Measurements from ENCODE around the gene TRIM65.
"Not testable (repeated sequence)": the region's sequence is repeated elsewhere in the genome, so short reads cannot be mapped to it uniquely, and the experiment has no call there.

DNA sequence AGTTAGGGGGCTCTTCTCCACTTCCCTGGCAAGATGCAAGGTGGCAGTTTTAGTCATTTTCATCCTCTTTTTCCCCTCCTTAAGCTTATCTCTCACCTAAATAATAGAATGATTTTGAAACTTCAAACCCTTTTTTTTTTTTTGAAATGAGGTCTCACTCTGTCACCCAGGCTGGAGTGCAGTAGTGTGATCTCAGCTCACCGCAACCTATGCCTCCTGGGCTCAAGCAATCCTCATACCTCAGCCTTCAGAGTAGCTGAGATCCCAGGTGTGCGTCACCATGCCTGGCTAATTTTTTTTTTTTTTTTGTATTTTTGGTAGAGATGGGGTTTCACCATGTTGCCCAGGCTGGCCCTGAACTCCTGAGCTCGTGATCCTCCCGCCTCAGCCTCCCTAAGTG, 31.9 kb downstream of the TRIM65 start:
- TF ChIP-seq, protein P1, sequence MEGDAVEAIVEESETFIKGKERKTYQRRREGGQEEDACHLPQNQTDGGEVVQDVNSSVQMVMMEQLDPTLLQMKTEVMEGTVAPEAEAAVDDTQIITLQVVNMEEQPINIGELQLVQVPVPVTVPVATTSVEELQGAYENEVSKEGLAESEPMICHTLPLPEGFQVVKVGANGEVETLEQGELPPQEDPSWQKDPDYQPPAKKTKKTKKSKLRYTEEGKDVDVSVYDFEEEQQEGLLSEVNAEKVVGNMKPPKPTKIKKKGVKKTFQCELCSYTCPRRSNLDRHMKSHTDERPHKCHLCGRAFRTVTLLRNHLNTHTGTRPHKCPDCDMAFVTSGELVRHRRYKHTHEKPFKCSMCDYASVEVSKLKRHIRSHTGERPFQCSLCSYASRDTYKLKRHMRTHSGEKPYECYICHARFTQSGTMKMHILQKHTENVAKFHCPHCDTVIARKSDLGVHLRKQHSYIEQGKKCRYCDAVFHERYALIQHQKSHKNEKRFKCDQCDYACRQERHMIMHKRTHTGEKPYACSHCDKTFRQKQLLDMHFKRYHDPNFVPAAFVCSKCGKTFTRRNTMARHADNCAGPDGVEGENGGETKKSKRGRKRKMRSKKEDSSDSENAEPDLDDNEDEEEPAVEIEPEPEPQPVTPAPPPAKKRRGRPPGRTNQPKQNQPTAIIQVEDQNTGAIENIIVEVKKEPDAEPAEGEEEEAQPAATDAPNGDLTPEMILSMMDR (IDR thresholded peaks at IDR 0.05; ENCODE audit: low read depth, low read length, poor library complexity, severe bottlenecking) = not testable (repeated sequence)
- not testable (repeated sequence) for TF ChIP-seq EZH2phosphoT487 (IDR thresholded peaks at IDR 0.05; ENCODE audit: borderline replicate concordance, low read length)

Measured in DOHH2 (cell line).